KBM-7 (cell line): ENCODE results near the gene KANK3.
A peak's percentile ranks its signal among the peaks of the same experiment; 100 is the strongest.
"Not testable (repeated sequence)": the region's sequence is repeated elsewhere in the genome, so short reads cannot be mapped to it uniquely, and the experiment has no call there.

Experiments
- DNase-seq: peaks from one replicate; pipeline ENCODE4 v3.0.0-alpha.2; 2015
- in situ Hi-C: fragments of 300-500 bp; cut with MboI; formaldehyde crosslinking; loops from 2 replicates; pipeline ENCODE4 v1.14.3; 2020; ENCODE audit warnings: low sequenced_read_pairs, low pct_unique_long_range_greater_than_20kb, mixed read lengths

The KANK3 gene

GRCh38 chr19:8342684-8343482 is at the start of gene KANK3:
Gene KANK3 (minus strand): TSS chr19:8343262. CDS start chr19:8337828, 5,434 bp downstream.
- in situ Hi-C loops = no loop called here
- peak; percentile 89 for DNase-seq

- no peak for DNase-seq
- in situ Hi-C loops = no loop called here
Measured at GRCh38 chr19:8392017-8392591, 49.0 kb upstream of the KANK3 start.

GRCh38 chr19:8391198-8392016 is 48.3 kb upstream of the KANK3 start:
- no peak for DNase-seq
- in situ Hi-C loops = no loop called here

- in situ Hi-C loops = no loop called here
Measured at GRCh38 chr19:8390617-8390981, 47.5 kb upstream of the KANK3 start.

GRCh38 chr19:8389891-8390616 is 47.0 kb upstream of the KANK3 start, which contains the start of gene RAB11B:
Gene RAB11B (plus strand): TSS chr19:8390360. CDS start chr19:8390417, 57 bp downstream.
- in situ Hi-C loops = no loop called here

More at GRCh38 chr19:8390617-8390981, 47.5 kb upstream of the KANK3 start:
- peak; percentile 85 for DNase-seq

GRCh38 chr19:8388612-8388958 is 45.5 kb upstream of the KANK3 start:
- no peak for DNase-seq
- in situ Hi-C loops = no loop called here

More at GRCh38 chr19:8389891-8390616, 47.0 kb upstream of the KANK3 start, which contains the start of gene RAB11B:
- DNase-seq = peak; percentile 100

- in situ Hi-C loops = no loop called here
- DNase-seq = no peak
Measured at GRCh38 chr19:8387688-8388611, 44.9 kb upstream of the KANK3 start.

- no peak for DNase-seq
- in situ Hi-C loops = no loop called here
Measured at GRCh38 chr19:8386990-8387389, 43.9 kb upstream of the KANK3 start.

GRCh38 chr19:8386419-8386818 is 43.4 kb upstream of the KANK3 start:
- DNase-seq, in situ Hi-C loops: not testable (repeated sequence)

- in situ Hi-C loops, DNase-seq: not testable (repeated sequence)
Measured at GRCh38 chr19:8385566-8385965, 42.5 kb upstream of the KANK3 start.

- DNase-seq, in situ Hi-C loops: not testable (repeated sequence)
Measured at GRCh38 chr19:8385103-8385502, 42.0 kb upstream of the KANK3 start.

GRCh38 chr19:8384569-8384968 is 41.5 kb upstream of the KANK3 start:
- in situ Hi-C loops, DNase-seq: not testable (repeated sequence)

GRCh38 chr19:8379156-8379891 is 36.3 kb upstream of the KANK3 start:
- DNase-seq, in situ Hi-C loops: not testable (repeated sequence)

GRCh38 chr19:8377598-8377997 is 34.5 kb upstream of the KANK3 start:
- no peak for DNase-seq
- in situ Hi-C loops = no loop called here

GRCh38 chr19:8376373-8376974 is 33.4 kb upstream of the KANK3 start:
- in situ Hi-C loops, DNase-seq: not testable (repeated sequence)

- not testable (repeated sequence) for DNase-seq
Measured at GRCh38 chr19:8375766-8376165, 32.7 kb upstream of the KANK3 start.

More at GRCh38 chr19:8375766-8376165, 32.7 kb upstream of the KANK3 start:
- in situ Hi-C loops = not testable (repeated sequence)
